NCI-H446 (cell line): Measurements from ENCODE around the gene AZU1.

Source experiments
- DNase-seq, 2 experiments: peaks; one replicate each; lab custom pipeline; 2025; lab: John Stamatoyannopoulos, UW

The AZU1 gene

DNA sequence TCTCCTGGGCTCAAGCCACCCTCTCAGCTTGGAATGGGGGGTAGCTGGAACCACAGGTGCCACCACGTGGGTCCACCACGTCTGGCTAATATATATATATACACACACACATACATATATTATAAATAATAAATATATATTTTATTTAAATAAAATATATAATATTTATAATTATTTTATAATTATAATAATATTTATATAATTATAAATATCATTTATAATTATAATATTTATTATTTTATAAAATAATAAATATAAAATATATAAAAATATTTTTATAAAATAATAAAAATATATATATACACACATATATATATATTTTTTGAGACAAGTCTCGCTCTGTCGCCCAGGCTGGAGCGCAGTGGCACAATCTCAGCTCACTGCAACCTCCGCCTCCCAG is 26.9 kb downstream of the AZU1 start:
- DNase-seq, result no peak

DNA sequence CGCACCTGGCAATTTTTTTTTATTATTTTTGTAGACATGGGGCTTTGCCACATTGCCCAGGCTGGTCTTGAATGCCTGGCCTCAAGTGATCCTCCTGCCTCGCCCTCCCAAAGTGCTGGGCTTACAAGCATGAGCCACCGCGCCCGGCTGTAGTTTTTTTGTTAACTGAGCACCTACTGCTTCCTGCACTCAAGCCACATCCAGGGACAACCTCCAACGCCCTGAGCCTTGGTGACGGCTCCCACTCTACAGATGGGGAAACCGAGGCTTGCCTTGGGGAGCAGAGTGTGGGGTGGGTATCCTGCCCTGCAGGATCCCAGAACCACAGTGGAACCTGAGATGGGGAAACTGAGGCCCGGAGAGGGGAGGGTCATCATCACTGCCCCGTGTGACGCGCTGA is 27.5 kb downstream of the AZU1 start:
- no peak for DNase-seq

- DNase-seq, result no peak
These were observed 28.0 kb downstream of the AZU1 start for GRCh38 chr19:855566-856120.

DNA sequence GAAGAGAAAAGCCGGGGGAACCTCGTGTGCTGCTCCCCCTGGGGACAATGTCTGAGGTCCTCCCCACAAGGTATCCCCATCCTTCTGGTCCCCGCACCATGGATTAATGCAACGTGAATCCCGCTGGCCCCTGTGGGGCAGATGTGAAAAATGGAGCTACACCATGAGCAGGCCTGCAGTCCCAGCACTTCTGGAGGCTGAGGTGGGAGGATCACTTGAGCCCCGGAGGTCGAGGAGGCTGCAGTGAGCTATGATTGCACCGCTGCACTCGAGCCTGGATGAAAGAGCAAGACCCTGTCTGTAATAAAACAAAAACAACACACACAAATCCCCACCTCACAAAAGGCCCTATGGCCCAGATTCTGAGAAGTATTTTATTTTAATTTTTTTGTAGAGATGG is 30.6 kb downstream of the AZU1 start:
- DNase-seq, result no peak

DNA sequence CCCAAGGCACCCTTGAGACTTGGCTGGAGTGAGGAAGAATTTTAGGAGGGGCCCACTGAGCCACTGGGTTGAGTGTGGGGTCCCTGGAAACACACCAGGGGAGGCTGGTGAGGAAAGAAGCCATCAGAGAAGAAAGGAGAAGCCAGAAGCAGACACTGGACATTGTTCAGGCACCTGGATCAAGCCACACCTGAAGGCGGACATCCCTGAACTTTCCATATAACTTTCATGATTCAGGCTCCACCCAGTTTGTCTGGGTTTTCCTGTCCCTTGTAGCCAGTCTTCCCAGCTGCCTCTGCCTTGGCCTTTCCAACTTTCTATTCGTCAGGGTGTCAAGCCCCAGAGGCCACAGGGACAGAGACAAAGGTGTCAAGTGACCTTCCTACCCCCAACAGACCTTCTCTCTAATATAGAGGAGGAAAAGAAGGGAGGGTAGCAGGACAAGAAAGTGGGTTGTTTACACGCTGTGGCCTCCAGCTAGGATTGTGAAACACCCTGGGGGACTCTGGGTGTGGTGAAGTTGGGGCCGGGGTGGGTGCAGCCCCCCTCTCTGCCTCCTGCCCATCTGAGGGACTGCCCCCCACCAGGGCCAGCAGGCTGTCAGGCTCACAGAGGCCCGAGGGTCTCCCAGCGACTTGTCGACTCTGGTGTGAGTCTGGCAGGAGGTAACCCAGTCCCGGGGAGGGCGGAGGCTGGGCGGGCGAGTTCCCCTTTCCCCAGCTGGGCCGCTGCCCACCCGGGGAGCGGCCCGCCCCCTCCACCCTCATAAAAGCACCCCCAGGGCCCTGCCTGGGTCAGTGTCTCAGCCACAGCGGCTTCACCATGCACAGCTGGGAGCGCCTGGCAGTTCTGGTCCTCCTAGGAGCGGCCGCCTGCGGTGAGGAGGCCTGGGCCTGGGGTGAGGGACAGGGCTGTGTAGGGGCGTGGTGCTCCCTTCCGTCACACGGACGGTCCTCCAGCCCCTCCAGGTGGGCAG is 31.5 kb downstream of the AZU1 start, which contains the start of gene CFD:
Gene CFD (plus strand): TSS at position 797 of the 976 bp plus-strand sequence. CDS start 26 bp downstream, at position 823.
- DNase-seq, result no peak

DNA sequence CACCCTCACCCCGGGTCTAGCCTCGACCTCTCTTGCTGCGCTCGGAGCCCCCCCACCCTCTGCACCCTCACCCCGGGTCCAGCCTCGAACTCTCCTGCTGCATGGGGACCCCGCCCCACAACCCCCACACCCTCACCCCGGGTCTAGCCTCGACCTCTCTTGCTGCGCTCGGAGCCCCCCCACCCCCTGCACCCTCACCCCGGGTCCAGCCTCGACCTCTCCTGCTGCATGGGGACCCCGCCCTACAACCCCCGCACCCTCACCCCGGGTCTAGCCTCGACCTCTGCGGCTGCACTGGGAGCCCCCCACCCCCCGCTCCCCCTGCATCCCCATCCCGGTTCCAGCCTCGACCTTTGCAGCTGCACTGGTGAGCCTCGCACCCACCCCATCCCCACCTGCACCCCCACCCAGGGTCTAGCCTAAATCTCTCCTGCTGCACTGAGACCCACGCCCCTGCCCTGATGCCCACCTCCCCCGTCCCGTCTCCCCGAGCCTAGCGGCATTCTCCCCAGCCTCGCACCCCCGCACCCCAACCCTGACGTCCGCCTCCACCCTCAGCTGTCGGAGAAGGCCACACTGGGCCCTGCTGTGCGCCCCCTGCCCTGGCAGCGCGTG is 33.6 kb downstream of the AZU1 start:
- DNase-seq, result no peak

- DNase-seq, result no peak
These were observed 34.3 kb downstream of the AZU1 start for GRCh38 chr19:861756-862580.

DNA sequence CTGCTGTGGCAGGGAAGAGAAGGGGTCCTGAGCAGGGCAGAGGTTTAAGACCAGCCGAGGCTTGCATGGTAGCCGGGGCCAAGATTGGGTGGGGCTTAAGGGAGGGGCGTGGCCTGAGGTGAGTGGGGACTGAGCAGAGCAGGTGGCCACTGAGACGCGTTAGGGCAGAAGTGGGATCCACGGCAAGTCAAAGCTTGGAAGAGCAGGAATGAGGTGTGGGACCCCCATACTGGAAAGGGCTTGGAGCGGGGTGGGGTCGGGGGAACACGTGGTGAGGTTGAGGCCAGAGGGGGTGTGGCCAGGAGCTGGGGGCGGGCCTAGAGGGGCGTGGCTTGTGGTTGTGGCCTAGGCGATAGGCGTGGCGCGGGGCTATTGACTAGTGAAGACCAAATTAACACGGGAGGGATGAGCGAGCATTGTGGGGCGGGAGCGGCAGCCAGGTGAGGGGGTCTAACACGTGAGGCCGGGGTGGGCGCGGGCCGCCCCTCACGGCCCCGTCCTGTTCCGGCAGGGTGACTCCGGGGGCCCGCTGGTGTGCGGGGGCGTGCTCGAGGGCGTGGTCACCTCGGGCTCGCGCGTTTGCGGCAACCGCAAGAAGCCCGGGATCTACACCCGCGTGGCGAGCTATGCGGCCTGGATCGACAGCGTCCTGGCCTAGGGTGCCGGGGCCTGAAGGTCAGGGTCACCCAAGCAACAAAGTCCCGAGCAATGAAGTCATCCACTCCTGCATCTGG is 35.1 kb downstream of the AZU1 start:
- no peak for DNase-seq

DNA sequence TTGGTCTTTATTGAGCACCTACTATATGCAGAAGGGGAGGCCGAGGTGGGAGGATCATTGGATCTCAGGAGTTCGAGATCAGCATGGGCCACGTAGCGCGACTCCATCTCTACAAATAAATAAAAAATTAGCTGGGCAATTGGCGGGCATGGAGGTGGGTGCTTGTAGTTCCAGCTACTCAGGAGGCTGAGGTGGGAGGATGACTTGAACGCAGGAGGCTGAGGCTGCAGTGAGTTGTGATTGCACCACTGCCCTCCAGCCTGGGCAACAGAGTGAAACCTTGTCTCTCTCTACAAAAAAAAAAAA is 35.6 kb downstream of the AZU1 start:
- DNase-seq, result no peak

DNA sequence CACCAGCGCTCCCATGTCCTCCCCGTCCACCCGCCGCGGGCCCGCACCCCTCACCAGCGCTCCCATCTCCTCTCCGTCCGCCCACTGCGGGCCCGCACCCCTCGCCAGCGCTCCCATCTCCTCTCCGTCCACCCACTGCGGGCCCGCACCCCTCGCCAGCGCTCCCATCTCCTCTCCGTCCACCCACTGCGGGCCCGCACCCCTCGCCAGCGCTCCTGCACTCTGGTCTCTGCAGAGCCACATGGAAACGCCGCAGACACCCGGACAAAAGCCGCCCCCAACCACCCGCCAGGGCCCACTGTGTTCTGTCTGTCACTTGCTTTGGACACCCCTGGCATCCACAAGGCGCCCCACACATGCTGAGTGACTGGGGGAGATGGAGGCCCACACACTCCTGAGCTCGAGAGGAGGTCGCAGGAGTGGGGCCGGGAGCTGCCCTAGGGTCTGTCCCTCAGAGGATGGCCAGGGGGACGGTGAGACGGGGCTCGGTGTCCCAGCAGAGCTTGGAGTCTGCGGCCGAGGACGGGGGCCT is 39.2 kb downstream of the AZU1 start:
- DNase-seq, result no peak

GRCh38 chr19:867301-867793 is 39.7 kb downstream of the AZU1 start:
- DNase-seq, result no peak

DNA sequence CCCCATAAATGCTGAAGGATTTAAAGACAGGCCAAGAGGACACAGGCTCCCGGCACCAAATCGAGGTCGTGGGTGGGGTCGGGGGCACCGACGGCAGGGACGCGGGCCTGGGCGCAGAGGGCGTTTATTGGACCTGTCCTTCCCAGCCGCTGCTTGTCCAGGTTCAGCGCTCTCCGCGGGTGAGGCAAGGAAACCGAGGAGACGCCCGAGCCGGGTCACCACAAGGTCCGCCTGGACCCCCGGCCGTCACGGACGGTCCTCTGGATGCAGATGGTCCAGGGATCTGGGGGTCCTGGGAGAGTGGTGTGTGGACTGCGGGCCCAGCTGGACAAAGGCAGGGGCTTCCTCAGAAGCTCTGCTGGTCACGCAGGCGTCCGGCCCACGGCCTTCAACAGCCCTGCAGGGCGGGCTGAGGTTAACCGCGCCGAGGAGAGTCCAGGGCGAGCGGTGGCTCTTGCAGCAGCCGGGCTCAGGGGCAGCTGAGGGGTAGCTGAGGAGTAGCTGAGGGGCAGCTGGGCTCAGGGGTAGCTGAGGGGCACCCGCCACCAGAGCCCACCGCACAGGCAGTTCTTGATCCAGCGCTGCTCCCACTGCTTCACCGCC is 40.3 kb downstream of the AZU1 start:
- DNase-seq, result no peak

DNA sequence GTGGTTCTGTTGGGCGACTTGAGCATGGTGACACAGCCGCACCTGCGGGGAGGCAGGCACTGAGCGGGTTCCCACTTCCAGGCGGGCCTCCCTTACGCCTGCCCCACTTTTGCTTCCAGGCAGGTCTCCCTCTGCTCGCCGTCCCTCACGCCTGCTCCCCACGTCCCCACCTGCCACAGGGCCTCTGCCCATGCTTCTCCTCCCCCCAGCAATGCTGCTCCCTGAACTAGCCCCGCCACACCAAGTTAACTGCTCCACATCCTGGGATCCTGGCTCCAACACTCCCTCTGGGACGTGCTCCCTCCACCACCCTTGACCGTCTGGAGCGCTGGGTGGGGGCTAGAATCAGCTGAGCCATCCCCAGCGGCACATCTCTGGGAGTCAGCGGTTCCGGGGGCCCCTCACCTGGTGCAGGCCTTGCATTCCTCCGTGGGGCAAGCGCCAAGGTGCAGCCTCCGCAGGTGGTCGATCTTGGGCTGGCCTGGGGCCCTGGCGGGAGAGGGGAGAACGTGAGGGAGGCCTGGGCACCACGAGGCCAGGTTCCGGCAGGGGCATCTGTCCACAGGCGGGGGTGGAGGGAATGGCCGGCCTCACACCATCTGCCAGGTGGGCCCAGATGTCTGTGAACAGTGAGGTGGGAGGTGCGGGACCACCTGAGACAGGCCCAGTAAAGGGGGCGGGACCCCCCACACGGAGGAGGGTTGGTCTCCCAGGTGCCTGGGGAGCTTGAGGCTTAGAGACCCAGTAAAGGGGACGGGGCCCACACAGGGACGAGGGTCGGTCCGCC is 41.0 kb downstream of the AZU1 start:
- DNase-seq, result no peak

- DNase-seq, result no peak
These were observed 41.9 kb downstream of the AZU1 start for GRCh38 chr19:869245-870177.

DNA sequence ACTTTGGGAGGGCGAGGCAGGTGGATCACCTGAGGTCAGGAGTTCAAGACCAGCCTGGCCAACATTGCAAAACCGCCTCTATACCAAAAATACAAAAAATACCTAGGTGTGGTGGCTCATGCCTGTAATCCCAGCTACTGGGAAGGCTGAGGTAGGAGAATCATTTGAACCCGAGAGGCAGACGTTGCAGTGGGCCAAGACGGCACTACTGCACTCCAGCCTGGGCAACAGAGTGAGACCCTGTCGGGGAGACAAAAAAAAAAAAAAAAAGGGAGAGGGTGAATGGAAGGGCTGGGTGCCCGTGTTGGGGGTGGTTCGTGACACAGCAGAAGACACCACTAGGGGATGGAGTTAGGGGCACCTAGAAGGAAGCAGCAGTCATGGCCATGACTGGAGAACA is 42.7 kb downstream of the AZU1 start:
- DNase-seq, result no peak

DNA sequence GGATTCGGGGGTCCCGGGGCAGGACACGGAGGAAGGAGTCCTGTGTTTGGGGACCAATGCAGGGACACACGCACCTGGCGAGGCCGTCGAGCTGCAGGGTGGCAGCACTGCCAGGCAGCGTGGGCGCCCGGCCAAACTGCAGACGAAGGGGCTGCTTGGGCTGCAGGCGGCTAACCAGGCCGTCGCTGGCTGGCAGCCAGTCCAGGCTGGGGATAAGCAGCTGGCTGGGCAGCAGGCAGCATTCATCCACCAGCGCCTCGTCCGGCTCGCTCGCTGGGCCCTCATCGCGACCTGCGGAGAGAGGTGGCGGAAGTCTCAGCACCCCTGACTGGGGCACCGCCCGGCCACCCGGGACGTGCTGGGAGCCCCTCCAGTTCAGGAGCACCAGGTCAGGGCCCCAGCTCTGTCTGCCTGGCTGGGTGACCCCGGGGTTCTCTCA is 43.3 kb downstream of the AZU1 start:
- peak in 1 of 2 experiments; percentile 85 for DNase-seq

DNA sequence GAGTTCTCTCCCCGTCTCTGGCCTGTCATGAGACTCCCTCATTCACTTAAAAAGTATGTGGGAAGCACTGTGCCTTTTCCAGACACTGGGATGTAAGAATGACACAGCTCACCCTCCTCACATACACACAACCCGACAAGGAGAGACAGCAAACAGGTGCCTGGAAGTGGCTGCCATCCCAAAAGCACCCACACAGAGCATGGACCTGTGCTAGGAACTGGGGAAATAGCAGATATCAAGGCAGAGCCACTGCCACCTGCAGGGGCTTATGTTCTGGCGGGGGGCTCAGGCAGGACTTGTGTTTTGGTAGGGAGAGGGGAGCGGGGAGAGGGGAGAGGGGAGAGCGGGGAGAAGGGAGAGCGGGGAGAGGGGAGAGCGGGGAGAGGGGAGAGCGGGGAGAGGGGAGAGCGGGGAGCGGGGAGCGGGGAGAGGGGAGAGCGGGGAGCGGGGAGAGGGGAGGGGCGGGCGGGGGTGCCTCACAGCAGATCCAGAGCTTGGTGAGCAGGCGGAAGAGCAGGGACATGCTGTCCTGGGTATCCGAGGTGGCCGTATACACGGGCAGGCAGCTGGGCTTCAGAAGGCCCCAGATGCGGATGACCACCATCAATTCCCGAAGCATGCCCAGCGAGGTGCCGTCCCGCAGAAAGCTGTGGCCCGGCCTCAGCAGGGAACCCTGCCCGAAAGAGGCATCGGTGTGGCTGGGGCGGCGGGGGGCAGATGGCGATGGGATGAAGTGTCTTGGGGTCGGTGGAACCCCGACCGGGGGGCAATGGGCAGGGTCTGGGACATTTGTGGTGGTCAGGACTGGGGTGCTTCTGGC is 44.0 kb downstream of the AZU1 start:
- no peak for DNase-seq
